ENCODE measurements around the gene NAA50. TPM values are rescaled to one million over a fixed set of nuclear protein-coding genes. Genes with fewer than 3 reads are reported as not detected.

NAA50 gene
- total and polyA plus RNA-seq, 8 donors = 8.4 to 46.2 (median 34.5) TPM

DNA sequence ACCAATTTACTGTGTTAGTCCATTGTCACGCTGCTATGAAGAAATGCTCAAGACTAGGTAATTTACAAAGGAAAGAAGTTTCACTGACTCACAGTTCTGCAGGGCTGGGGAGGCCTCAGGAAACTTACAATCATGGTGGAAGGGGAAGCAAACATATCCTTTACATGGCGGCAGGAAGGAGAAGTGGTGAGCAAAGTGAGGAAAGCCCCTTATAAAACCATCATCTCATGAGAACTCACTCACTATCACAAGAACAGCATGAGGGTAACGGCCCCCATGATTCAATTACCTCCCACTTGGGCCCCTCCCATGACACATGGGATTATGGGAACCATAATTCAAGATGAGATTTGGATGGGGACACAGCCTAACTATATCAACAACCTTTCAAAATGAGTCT is 69.8 kb downstream of the NAA50 start:
- intact Hi-C loops (cut with DNase I) = no loop called here
- TF ChIP-seq, protein P1, sequence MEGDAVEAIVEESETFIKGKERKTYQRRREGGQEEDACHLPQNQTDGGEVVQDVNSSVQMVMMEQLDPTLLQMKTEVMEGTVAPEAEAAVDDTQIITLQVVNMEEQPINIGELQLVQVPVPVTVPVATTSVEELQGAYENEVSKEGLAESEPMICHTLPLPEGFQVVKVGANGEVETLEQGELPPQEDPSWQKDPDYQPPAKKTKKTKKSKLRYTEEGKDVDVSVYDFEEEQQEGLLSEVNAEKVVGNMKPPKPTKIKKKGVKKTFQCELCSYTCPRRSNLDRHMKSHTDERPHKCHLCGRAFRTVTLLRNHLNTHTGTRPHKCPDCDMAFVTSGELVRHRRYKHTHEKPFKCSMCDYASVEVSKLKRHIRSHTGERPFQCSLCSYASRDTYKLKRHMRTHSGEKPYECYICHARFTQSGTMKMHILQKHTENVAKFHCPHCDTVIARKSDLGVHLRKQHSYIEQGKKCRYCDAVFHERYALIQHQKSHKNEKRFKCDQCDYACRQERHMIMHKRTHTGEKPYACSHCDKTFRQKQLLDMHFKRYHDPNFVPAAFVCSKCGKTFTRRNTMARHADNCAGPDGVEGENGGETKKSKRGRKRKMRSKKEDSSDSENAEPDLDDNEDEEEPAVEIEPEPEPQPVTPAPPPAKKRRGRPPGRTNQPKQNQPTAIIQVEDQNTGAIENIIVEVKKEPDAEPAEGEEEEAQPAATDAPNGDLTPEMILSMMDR (IDR thresholded peaks at IDR 0.05) = no peak
- H3K36me3 ChIP-seq = no peaks in the 10 kb centered on the region
- H3K9me3 ChIP-seq = no peaks in the 10 kb centered on the region
- DNase-seq (no peak), FAIRE-seq (no peak), ATAC-seq (no peak)
- H3K4me1 ChIP-seq = peaks cover 0 to 6% (median 0%) of the 10 kb centered on the region in 3 donors
- WGBS, 2 donors = 93 to 99% methylated on average over 3 of the region's 3 CpGs
- H3K4me3 ChIP-seq = no peak overlapping the region
- no peak overlapping the region for H3K27ac ChIP-seq
- no peaks in the 10 kb centered on the region for H3K27me3 ChIP-seq

DNA sequence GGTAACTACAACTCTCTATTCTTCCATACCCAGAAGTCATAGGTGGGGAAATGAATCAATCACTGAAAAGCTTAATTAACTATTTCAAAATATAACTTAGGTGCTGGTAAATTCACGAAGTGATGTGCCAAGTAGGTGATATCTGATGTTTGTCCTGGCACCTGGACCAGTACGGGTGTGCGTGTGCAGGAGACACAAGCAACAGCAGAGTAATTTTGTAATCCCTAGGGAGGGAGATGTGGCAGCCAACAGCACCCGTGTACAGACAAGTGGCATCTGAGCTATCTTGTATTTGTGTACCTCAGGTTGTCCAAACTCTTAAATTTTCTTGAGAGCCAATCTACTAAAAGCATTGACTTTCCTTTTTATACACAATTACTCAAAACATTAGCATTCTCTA is 72.5 kb downstream of the NAA50 start:
- Histone ChIP-seq H3K27me3 (no peaks in the 10 kb centered on the region), H3K4me3 (no peak overlapping the region), H3K36me3 (no peaks in the 10 kb centered on the region), H3K9me3 (no peaks in the 10 kb centered on the region), H3K4me1 (peaks cover 6 to 9% (median 6%) of the 10 kb centered on the region in 3 donors), H3K27ac (no peak overlapping the region)
- FAIRE-seq = no peak
- TF ChIP-seq, protein P1 (IDR thresholded peaks at IDR 0.05) = no peak
- intact Hi-C loops (cut with DNase I) = no loop called here
- DNase-seq = no peak
- peak in 2 of 4 donors; percentile 35 to 64 for ATAC-seq
- 10 to 17% methylated on average over 4 of the region's 4 CpGs for WGBS, 2 donors

DNA sequence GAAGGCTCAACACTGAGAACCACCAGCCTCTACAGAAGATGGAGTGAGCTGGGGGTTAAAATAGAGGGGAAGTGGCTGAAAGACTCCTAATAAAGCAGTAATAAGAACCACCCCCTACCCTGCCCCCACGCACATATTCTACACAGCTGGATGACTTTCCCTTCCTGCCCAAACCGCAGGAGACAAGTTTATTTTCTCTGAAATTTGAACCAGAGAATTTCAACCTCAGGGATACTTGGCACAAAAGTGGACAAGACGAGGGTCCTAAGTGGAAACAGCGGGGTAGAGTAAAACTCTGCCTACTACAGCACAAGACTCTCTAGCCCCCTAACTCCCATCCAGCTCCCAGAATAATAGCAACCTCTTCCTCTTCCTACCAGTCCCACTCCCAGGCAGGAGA is 78.0 kb downstream of the NAA50 start:
- ATAC-seq (no peak), FAIRE-seq (no peak)
- no peaks in the 10 kb centered on the region for H3K27me3 ChIP-seq

More for the DNA sequence above, 78.0 kb downstream of the NAA50 start:
- no peak for DNase-seq
- Histone ChIP-seq H3K4me1 (peaks cover 14 to 40% (median 28%) of the 10 kb centered on the region in 3 donors), H3K36me3 (no peaks in the 10 kb centered on the region), H3K9me3 (no peaks in the 10 kb centered on the region), H3K27ac (peak overlapping the region in 2 of 4 donors; percentile 50 to 60), H3K4me3 (no peak overlapping the region)
- TF ChIP-seq, protein P1 (IDR thresholded peaks at IDR 0.05) = no peak
- 79 to 84% methylated on average over 4 of the region's 4 CpGs for WGBS, 2 donors
- intact Hi-C loops (cut with DNase I) = no loop called here

Other genes with a start within 250 kb of the NAA50 start
- gene SPICE1, start 231.1 kb downstream of the NAA50 start, total RNA-seq = 10 to 100 TPM in 4 of 6 donors, 1 to 10 TPM in 2; 5.7 to 13.7 (median 10.1) TPM
- gene SPICE1, start 231.1 kb downstream of the NAA50 start, polyA plus RNA-seq = 1 to 10 TPM; 3.0 to 3.6 TPM
- 1 to 10 TPM in 3 of 6 donors, under 1 TPM in 3; 0.28 to 2.6 (median 1.0) TPM for gene SIDT1, start 213.7 kb downstream of the NAA50 start, total RNA-seq
- 1 to 10 TPM in 1 of 2 donors, under 1 TPM in 1; 0.42 to 2.0 TPM for gene SIDT1, start 213.7 kb downstream of the NAA50 start, polyA plus RNA-seq
- 10 to 100 TPM in 3 of 6 donors, 1 to 10 TPM in 3; 8.2 to 12.3 (median 10.0) TPM for gene USF3, start 49.6 kb downstream of the NAA50 start, total RNA-seq
- gene USF3, start 49.6 kb downstream of the NAA50 start, polyA plus RNA-seq = 1 to 10 TPM; 2.9 to 6.5 TPM
- gene ATP6V1A, start 786 bp upstream of the NAA50 start, total RNA-seq = 10 to 100 TPM; 20.3 to 44.7 (median 34.2) TPM
- 10 to 100 TPM in 1 of 2 donors, 1 to 10 TPM in 1; 5.9 to 14.7 TPM for gene ATP6V1A, start 786 bp upstream of the NAA50 start, polyA plus RNA-seq
- 10 to 100 TPM in 1 of 6 donors, 1 to 10 TPM in 5; 6.2 to 16.8 (median 8.6) TPM for gene GRAMD1C, start 92.5 kb upstream of the NAA50 start, total RNA-seq
- gene GRAMD1C, start 92.5 kb upstream of the NAA50 start, polyA plus RNA-seq = 10 to 100 TPM; 16.0 to 21.7 TPM
- gene ZDHHC23, start 201.8 kb upstream of the NAA50 start, total RNA-seq = 1 to 10 TPM; 4.1 to 8.1 (median 6.0) TPM
- 1 to 10 TPM; 2.4 to 3.8 TPM for gene ZDHHC23, start 201.8 kb upstream of the NAA50 start, polyA plus RNA-seq

All from pancreas (tissue), 10 donors.